NOMO-1 (cell line): ENCODE data around the gene TENM4.

Experiments used
- DNase-seq, 2 experiments: peaks; one replicate each; lab custom pipeline; 2025; ENCODE audit not compliant: unreplicated experiment in 2 of 2; lab: John Stamatoyannopoulos, UW

Gene TENM4

DNA sequence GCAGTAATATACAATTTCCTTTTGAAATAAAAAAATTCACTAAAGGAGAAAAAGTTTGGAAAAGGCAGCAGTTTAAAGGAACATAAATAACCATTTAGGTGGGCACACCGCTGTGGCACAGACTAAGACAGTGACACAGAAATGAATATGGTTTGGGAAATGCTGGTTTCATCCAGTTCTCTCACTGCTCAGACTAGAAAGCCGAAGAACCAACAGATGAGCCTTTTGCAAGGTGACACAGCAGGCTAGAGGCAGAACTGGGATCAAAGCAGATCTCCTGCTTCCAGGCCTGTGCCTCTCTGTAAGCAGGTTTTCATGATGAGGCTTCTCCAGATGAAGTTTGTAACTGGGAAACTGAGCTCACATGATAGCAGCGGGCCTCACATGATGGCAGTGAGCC, 486.1 kb downstream of the TENM4 start:
- no peak for DNase-seq

DNA sequence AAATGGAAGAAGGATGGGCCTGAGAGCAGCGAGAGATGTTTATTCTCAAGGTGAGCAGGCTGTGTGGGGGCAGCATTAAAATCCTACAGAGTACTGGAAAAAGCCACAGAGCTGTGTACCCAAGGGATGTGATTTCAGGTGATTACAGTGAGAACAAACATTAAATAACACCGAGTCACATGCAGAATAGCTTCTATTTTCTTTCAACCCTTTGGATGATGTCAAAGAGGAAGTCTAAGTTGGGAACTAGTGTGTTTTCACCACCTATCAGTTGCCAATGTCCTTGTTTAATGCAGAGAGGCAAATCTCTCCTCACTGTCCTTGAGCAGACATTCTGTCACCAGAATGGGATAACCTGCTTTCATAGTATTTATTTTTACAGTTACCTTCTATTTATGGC, 486.6 kb downstream of the TENM4 start:
- DNase-seq: peak in 1 of 2 experiments; percentile 7

DNA sequence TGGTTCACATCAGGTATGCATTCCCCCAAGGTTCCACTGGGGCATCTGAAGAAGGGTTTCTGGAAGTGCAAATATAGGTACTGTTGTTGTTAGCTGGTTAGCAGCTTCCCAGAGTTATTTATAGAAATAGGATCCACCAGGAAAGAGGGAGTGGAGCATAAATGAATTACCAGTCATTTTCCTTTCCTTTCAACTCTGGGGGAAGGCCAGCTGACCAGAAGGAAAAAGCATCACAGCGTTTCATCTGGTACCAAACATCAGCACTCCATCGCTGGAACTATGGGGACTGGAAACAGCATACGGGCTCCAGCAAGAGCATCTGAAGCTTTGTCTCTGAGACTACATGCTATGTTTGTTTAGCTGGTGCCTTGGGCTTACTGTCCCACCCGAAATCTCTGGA, 487.9 kb downstream of the TENM4 start:
- no peak for DNase-seq

GRCh38 chr11:78952175-78952574, 488.7 kb downstream of the TENM4 start:
- no peak for DNase-seq

GRCh38 chr11:78949976-78950690, 490.7 kb downstream of the TENM4 start:
- no peak for DNase-seq

- no peak for DNase-seq
Measured at GRCh38 chr11:78946945-78947902, 493.6 kb downstream of the TENM4 start.

GRCh38 chr11:78943841-78944240, 497.0 kb downstream of the TENM4 start:
- DNase-seq: no peak

- no peak for DNase-seq
Measured at GRCh38 chr11:78943154-78943553, 497.7 kb downstream of the TENM4 start.

GRCh38 chr11:78941226-78941851, 499.5 kb downstream of the TENM4 start:
- DNase-seq: no peak

- DNase-seq: no peak
Measured at GRCh38 chr11:78940500-78941225, 500.2 kb downstream of the TENM4 start.

DNA sequence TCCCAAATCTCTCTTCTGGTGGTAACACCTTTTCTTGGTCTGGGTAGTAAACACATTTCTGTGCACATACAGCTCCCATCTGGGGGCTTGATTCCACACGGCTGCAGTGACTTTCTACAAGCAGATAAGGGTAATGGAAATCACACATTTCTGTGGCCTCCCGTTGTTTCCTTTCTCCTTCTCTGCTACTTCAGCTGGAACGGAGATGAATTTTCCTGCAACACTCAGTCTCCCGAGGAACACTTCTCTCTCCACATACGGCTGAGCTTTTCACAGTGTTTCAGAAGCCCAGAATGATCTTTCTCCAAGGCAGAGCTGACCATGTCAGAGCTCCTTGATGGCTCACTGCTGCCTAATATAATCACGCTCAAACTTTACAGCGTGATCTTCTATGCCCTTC, 501.9 kb downstream of the TENM4 start:
- no peak for DNase-seq

DNA sequence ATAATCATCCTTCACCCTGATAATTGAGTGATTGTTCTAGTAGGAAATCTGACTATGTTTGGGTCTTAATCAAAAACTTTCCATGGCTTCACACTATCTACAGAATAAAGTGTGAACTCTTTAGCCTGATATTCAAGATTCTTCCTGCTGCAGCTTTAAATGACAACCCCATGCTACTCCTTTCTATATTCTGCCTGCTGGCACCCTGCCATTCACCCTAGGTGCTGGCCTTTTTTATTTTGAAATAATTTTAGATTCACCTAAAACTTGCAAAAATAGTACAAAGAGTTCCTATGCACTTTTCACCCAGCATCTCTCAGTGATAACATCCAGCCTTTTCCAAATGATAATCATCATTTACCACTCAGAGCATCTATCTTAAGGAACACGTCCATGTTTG, 502.8 kb downstream of the TENM4 start:
- no peak for DNase-seq

- peak; percentile 79 to 86 for DNase-seq
Measured at GRCh38 chr11:78935398-78936068, 505.3 kb downstream of the TENM4 start.

DNA sequence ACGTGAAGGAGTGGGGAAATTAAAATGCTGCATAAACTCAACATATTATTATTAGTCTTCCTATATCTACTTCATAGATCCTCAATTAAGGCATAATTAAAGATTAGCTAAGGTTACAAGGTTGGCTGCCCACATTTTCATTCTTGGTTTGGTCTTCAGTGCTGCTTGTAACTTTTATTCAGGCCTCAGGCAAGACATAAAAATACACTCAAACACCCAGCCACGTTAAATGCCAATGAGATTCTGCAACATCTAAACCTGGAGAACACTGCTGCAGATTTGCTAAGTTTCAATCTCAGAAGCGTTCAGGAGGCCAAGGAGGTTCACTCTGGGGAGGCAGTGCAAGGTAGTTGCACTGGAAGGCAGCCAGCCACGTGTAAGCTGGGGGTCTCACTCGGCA, 507.5 kb downstream of the TENM4 start:
- no peak for DNase-seq

- no peak for DNase-seq
Measured at GRCh38 chr11:78932757-78933156, 508.1 kb downstream of the TENM4 start.

DNA sequence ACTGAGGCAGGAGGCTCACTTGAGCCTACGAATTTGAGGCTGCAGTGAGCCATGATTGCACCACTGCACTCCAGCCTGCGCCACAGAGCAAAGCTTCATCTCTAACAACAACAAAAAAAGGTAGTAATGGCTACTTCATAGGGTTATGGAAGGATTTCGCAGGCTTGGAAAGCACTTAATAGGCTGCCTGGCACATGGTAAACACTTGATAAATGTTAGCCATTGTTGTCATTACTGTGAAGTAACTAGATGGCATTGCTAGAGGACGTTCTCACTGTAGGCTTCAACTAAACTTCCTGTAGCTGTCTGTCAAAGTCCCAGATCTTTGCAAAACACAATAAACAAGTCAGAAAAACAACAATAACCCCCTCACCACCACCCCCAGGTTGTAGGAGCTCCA, 508.9 kb downstream of the TENM4 start:
- DNase-seq: no peak

- DNase-seq: no peak
Measured at GRCh38 chr11:78930810-78931523, 509.9 kb downstream of the TENM4 start.

- DNase-seq: no peak
Measured at GRCh38 chr11:78929906-78930220, 511.0 kb downstream of the TENM4 start.

DNA sequence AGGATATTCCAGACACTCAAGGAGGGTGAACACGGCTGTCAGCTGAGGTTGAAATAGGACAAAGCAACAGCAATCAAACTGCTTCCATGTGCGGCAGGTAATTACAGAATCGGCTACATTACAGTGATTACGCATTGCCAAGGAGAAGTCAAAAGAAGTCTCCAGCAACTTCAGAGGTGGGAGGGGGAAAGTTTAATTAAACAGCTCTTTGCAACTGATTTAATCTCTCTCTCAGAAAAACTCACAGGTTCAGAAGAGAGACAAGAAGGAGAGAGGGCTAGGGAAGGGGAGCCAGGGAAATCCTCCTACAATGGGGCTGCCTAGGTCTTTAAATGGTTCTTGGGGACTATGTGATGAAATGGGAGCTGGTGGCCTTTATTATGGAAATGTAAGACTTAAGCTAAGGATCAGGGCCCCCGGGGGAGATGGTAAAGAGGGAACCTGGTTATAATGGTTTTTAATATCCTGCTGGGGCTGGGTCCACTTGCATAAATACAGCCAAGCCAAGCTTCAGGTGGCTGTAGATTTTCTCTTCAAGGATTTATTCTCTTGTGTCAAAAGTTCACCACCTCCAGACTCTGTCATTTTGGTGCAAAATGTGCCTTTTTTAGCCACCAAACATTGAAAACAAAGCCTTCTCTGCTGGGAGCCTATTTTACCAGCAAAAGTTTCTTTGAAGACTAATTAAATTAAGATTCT, 511.5 kb downstream of the TENM4 start:
- DNase-seq: no peak
